KMS-11 (cell line): Measurements from ENCODE around the gene SLC19A2.
"Not testable (repeated sequence)": the region's sequence is repeated elsewhere in the genome, so short reads cannot be mapped to it uniquely, and the experiment has no call there.

ENCODE experiments used
- H2AFZ ChIP-seq: fragments of 200-600 bp; sonication (generic); 2 replicates; pipeline ENCODE4 v1.6.1; 2016; ENCODE audit warnings: antibody characterized with exemption, mixed run types, low read depth
- H3K27ac ChIP-seq: fragments of 200-600 bp; sonication (generic); 2 replicates; pipeline ENCODE4 v1.6.1; 2016; ENCODE audit warnings: mild to moderate bottlenecking, mixed run types
- H3K27me3 ChIP-seq: fragments of 200-600 bp; sonication (generic); 2 replicates; pipeline ENCODE4 v1.6.1; 2017; ENCODE audit warnings: mild to moderate bottlenecking, low read depth, mixed run types, moderate library complexity; ENCODE audit not compliant: insufficient read depth
- H3K36me3 ChIP-seq: fragments of 200-600 bp; sonication (generic); 2 replicates; pipeline ENCODE4 v1.6.1; 2017; ENCODE audit warnings: mild to moderate bottlenecking, mixed run types; ENCODE audit not compliant: insufficient read depth
- H3K4me1 ChIP-seq: fragments of 200-600 bp; sonication (generic); 2 replicates; pipeline ENCODE4 v1.6.1; 2016; ENCODE audit warnings: mild to moderate bottlenecking, low read depth, mixed run types; ENCODE audit not compliant: poor library complexity, severe bottlenecking
- H3K4me2 ChIP-seq: fragments of 200-600 bp; sonication (generic); 2 replicates; pipeline ENCODE4 v1.7.0; 2016; ENCODE audit warnings: mild to moderate bottlenecking, mixed run types
- H3K4me3 ChIP-seq: fragments of 200-600 bp; sonication (generic); IDR thresholded peaks from 2 replicates; pipeline ENCODE4 v1.6.1; 2017; ENCODE audit warnings: low read depth, low read length, mixed read lengths; ENCODE audit not compliant: insufficient read depth
- H3K79me2 ChIP-seq: fragments of 200-600 bp; sonication (generic); 2 replicates; pipeline ENCODE4 v1.6.1; 2016; ENCODE audit warnings: low read depth, mixed run types; ENCODE audit not compliant: insufficient read depth
- H3K9ac ChIP-seq: fragments of 200-600 bp; sonication (generic); 2 replicates; pipeline ENCODE4 v1.6.1; 2016; ENCODE audit warnings: mild to moderate bottlenecking, mixed run types
- H4K20me1 ChIP-seq: fragments of 200-600 bp; sonication (generic); 2 replicates; pipeline ENCODE4 v1.6.1; 2016; ENCODE audit warnings: mild to moderate bottlenecking, mixed run types; ENCODE audit not compliant: insufficient read depth
- TF ChIP-seq, protein P1 (sequence below): fragments of 200-600 bp; sonication (generic); conservative IDR thresholded peaks from 2 replicates; pipeline ENCODE4 v1.6.1; 2017; ENCODE audit warnings: low read depth, mild to moderate bottlenecking, antibody characterized with exemption, low read length, moderate library complexity, mixed read lengths

SLC19A2 gene

DNA sequence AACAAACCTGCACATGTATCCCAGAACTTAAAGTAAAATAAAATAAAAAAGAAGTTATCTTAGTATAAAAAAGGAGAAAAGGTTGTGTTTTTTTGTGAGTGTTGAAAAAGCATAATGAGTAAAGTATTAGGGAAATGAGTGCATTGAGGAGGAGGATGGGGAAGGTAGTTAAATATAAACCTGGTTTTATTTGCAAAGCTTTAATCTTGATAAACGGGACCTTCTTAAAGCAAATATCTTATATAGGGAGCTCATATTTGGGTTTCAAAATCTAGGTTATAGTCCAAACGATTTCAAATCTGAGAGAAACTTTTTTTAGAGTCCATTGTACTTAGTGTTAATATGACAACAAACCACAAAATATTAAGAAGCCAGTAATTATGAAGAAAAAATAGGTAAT lies 21.7 kb upstream of the SLC19A2 start:
- Histone ChIP-seq H3K27me3 (no peaks in the 10 kb centered on the region), H3K4me2 (no peak overlapping the region), H3K79me2 (no peaks in the 10 kb centered on the region), H2AFZ (no peak overlapping the region), H3K9ac (no peak overlapping the region), H3K27ac (no peak overlapping the region), H3K4me3 (no peak overlapping the region), H4K20me1 (no peaks in the 10 kb centered on the region), H3K36me3 (no peaks in the 10 kb centered on the region), H3K4me1 (no peaks in the 10 kb centered on the region)
- TF ChIP-seq, protein P1, sequence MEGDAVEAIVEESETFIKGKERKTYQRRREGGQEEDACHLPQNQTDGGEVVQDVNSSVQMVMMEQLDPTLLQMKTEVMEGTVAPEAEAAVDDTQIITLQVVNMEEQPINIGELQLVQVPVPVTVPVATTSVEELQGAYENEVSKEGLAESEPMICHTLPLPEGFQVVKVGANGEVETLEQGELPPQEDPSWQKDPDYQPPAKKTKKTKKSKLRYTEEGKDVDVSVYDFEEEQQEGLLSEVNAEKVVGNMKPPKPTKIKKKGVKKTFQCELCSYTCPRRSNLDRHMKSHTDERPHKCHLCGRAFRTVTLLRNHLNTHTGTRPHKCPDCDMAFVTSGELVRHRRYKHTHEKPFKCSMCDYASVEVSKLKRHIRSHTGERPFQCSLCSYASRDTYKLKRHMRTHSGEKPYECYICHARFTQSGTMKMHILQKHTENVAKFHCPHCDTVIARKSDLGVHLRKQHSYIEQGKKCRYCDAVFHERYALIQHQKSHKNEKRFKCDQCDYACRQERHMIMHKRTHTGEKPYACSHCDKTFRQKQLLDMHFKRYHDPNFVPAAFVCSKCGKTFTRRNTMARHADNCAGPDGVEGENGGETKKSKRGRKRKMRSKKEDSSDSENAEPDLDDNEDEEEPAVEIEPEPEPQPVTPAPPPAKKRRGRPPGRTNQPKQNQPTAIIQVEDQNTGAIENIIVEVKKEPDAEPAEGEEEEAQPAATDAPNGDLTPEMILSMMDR = no peak

DNA sequence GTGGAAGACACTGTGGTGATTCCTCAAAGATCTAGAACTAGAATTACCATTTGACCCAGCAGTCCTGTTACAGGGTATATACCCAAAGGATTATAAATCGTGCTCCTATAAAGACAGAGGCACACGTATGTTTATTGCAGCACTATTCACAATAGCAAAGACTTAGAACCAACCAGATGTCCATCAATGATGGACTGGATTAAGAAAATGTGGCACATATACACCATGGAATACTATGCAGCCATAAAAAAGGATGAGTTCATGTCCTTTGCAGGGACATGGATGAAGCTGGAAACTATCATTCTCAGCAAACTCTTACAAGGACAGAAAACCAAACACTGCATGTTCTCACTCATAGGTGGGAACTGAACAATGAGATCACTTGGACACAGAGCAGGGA lies 17.9 kb upstream of the SLC19A2 start:
- H3K9ac ChIP-seq, H4K20me1 ChIP-seq, H3K4me1 ChIP-seq, H3K36me3 ChIP-seq, H3K4me3 ChIP-seq, H3K27me3 ChIP-seq, H2AFZ ChIP-seq, H3K4me2 ChIP-seq, H3K79me2 ChIP-seq, H3K27ac ChIP-seq: not testable (repeated sequence)

DNA sequence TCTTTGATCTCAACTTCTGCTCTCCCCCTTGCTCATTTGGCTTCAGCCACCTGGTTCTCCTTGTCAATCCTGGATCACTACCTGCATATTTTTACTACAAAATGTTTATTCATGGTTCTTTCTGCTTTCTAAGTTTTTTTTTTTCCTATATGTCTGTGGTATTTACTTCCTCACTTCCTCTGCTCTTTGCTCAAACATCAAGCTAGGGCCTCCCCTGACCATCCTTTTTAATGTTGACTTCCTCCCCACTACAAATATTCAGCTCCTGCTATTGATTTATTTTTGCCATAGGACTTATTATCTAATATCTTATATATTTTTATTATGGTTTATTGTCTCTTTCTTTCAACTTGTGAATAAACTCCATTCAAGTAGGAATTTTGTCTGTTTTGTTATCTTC lies 14.1 kb upstream of the SLC19A2 start:
- TF ChIP-seq, protein P1 = no peak
- Histone ChIP-seq H3K9ac (no peak overlapping the region), H3K27me3 (no peaks in the 10 kb centered on the region), H3K79me2 (no peaks in the 10 kb centered on the region), H3K36me3 (no peaks in the 10 kb centered on the region), H3K27ac (no peak overlapping the region), H3K4me1 (no peaks in the 10 kb centered on the region), H4K20me1 (no peaks in the 10 kb centered on the region), H3K4me3 (no peak overlapping the region), H3K4me2 (no peak overlapping the region), H2AFZ (no peak overlapping the region)

DNA sequence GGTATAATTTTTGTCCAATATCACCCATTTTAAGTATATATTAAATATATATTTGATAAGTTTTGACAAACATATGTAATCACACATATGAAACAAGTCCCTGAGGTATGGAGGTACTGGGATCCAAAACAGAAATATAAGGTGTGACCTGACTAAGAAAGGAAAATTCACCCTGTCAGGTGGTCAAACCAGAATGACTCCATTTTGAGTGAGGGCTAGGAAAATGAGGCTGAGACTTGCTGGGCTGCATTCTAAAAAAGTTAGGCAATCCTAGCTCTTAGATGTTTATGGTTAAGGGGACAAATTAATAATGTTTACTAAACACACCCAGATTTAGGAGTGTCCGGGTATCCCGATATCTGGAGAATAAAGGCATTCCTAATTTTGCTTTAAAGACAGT lies 11.6 kb upstream of the SLC19A2 start:
- Histone ChIP-seq H3K4me1 (no peaks in the 10 kb centered on the region), H3K36me3 (no peaks in the 10 kb centered on the region), H3K27ac (no peak overlapping the region), H2AFZ (no peak overlapping the region), H3K79me2 (no peaks in the 10 kb centered on the region), H3K4me2 (no peak overlapping the region), H3K4me3 (no peak overlapping the region), H3K9ac (no peak overlapping the region), H3K27me3 (no peaks in the 10 kb centered on the region), H4K20me1 (no peaks in the 10 kb centered on the region)
- TF ChIP-seq, protein P1 = no peak

DNA sequence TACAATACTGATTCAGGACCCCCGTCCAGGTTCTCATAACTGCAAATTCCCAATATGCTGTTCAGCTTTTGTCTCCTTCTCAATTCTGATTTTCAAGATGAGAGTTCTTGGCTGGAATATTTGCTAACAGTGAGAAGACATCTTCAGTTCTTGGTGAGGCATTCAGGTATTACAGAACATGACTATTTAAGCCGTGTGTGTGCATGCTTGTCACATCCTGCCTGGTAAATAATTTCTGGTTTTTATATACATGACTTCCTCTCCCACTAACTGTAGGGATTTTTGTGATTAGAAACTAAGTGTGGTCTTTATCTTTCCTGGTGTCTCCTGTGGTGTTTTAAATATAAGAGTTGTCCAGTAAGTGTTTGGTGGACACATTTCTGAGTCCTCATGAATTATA lies 10.2 kb upstream of the SLC19A2 start:
- TF ChIP-seq, protein P1 = no peak
- no peaks in the 10 kb centered on the region for H3K79me2 ChIP-seq
- no peaks in the 10 kb centered on the region for H4K20me1 ChIP-seq
- no peak overlapping the region for H3K4me2 ChIP-seq
- H3K4me1 ChIP-seq = no peaks in the 10 kb centered on the region
- H3K27me3 ChIP-seq = no peaks in the 10 kb centered on the region
- no peak overlapping the region for H3K27ac ChIP-seq
- no peaks in the 10 kb centered on the region for H3K36me3 ChIP-seq
- no peak overlapping the region for H3K4me3 ChIP-seq
- H3K9ac ChIP-seq = no peak overlapping the region
- H2AFZ ChIP-seq = no peak overlapping the region
